Bronchial epithelial cell (primary cell): ENCODE data around the gene CNTN5. TPM values are rescaled to one million over a fixed set of nuclear protein-coding genes. Genes with fewer than 3 reads are reported as not detected.
A peak's percentile ranks its signal among the peaks of the same experiment; 100 is the strongest.

Experiments used
- DNase-seq: peaks from one replicate; pipeline ENCODE4 v3.0.0-alpha.2; 2010; ENCODE audit warnings: low read depth
- FAIRE-seq: peaks from 2 replicates; lab custom pipeline; 2011; peaks lifted over from hg19 to GRCh38; lab: Jason Lieb, UNC
- H3K27me3 ChIP-seq: 2 replicates; pipeline ENCODE4 v1.5.1; 2011; ENCODE audit warnings: low read length; ENCODE audit not compliant: control insufficient read depth, insufficient read depth
- H3K36me3 ChIP-seq: 2 replicates; pipeline ENCODE4 v1.5.1; 2011; ENCODE audit warnings: low read length; ENCODE audit not compliant: control insufficient read depth, insufficient read depth
- H3K4me3 ChIP-seq: 2 replicates; pipeline ENCODE4 v1.5.1; 2011; ENCODE audit warnings: mild to moderate bottlenecking, low read depth, low read length, control low read depth
- total RNA-seq: library from RNA; depleted of rRNA; stranded (reverse); fragments of >200 nt; gene quantifications from 2 replicates; pipeline ENCODE4 v1.2.1, GENCODE V29; 2014
- TF ChIP-seq, protein P1 (sequence below): IDR thresholded peaks from 2 replicates; pipeline ENCODE4 v1.5.1; 2011; ENCODE audit warnings: mild to moderate bottlenecking, moderate library complexity, low read length, control low read depth, inconsistent platforms; ENCODE audit not compliant: insufficient read depth, severe bottlenecking

CNTN5 gene
- total RNA-seq, 1 donor from 2014 or later: not detected

GRCh38 chr11:100296051-100296679 is 1275.4 kb downstream of the CNTN5 start:
- DNase-seq (no peak), FAIRE-seq (no peak)
- no peak overlapping the region for H3K4me3 ChIP-seq
- no peaks in the 10 kb centered on the region for H3K36me3 ChIP-seq
- TF ChIP-seq, protein P1, sequence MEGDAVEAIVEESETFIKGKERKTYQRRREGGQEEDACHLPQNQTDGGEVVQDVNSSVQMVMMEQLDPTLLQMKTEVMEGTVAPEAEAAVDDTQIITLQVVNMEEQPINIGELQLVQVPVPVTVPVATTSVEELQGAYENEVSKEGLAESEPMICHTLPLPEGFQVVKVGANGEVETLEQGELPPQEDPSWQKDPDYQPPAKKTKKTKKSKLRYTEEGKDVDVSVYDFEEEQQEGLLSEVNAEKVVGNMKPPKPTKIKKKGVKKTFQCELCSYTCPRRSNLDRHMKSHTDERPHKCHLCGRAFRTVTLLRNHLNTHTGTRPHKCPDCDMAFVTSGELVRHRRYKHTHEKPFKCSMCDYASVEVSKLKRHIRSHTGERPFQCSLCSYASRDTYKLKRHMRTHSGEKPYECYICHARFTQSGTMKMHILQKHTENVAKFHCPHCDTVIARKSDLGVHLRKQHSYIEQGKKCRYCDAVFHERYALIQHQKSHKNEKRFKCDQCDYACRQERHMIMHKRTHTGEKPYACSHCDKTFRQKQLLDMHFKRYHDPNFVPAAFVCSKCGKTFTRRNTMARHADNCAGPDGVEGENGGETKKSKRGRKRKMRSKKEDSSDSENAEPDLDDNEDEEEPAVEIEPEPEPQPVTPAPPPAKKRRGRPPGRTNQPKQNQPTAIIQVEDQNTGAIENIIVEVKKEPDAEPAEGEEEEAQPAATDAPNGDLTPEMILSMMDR: no peak
- no peaks in the 10 kb centered on the region for H3K27me3 ChIP-seq

DNA sequence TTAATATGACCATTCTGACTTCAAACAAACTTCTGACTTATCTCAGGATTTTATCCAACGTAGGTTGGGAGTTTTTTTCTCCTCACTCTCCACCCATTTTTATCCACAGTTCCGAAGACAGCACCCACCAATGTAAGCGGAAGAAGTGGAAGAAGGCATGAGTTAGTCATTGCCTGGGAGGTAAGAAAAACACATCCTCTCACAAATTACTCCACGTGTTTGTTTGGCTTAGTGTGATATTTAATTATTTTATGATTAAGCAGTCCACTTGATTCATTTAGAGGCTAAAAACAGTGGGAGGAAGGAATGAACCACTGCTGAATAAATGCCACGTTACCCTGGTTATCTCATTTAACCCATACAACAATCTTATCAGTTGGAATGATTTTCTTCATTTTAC is 1276.8 kb downstream of the CNTN5 start:
- DNase-seq (peak; percentile 28), FAIRE-seq (no peak)
- H3K27me3 ChIP-seq: no peaks in the 10 kb centered on the region
- TF ChIP-seq, protein P1: no peak
- H3K4me3 ChIP-seq: no peak overlapping the region
- no peaks in the 10 kb centered on the region for H3K36me3 ChIP-seq

DNA sequence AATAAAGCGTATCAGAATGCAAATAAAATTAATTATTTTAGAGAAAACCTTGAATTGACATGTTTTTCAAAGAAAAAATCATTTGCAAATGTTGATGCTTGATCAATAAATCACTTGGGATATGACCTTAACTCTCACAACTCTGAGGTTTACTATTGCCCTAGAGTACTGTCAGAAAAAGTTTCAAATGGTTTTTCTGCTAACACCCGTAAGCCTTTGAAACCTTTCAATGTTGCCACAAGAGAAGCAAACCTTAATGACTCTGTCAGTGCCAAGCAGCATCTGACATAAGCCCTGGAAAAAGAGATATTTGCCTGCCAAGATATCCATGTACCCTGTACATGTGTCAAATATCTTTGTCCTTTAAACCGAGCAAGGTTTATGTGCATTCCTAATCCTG is 1282.1 kb downstream of the CNTN5 start:
- Histone ChIP-seq H3K36me3 (no peaks in the 10 kb centered on the region), H3K4me3 (no peak overlapping the region), H3K27me3 (no peaks in the 10 kb centered on the region)
- TF ChIP-seq, protein P1: no peak
- no peak for DNase-seq
- FAIRE-seq: no peak

- H3K27me3 ChIP-seq: no peaks in the 10 kb centered on the region
- no peaks in the 10 kb centered on the region for H3K36me3 ChIP-seq
- DNase-seq (no peak), FAIRE-seq (no peak)
- no peak overlapping the region for H3K4me3 ChIP-seq
- TF ChIP-seq, protein P1: no peak
These were observed 1283.1 kb downstream of the CNTN5 start for GRCh38 chr11:100303897-100304296.

DNA sequence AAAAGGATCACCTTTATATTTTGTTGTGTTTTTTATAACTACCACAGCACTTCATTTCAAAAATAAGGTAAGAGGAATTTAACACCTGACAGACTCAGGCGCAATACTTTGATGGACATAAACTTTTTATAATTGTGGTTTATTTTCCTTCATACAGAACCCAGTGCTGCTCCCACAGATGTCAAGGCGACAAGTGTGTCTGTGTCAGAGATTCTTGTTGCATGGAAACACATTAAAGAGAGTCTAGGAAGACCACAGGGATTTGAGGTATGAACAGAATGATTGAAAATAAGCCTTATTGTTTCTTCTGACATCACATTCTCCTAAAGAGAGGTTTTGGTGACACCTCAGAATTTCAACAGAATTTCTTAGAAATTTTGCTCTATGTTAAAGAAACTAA is 1287.5 kb downstream of the CNTN5 start:
- no peak overlapping the region for H3K4me3 ChIP-seq
- H3K36me3 ChIP-seq: no peaks in the 10 kb centered on the region
- H3K27me3 ChIP-seq: no peaks in the 10 kb centered on the region
- FAIRE-seq (no peak), DNase-seq (no peak)
- TF ChIP-seq, protein P1: no peak

GRCh38 chr11:100315946-100316345 is 1295.2 kb downstream of the CNTN5 start:
- Histone ChIP-seq H3K36me3 (no peaks in the 10 kb centered on the region), H3K4me3 (no peak overlapping the region), H3K27me3 (no peaks in the 10 kb centered on the region)
- FAIRE-seq (no peak), DNase-seq (peak; percentile 30)
- TF ChIP-seq, protein P1: no peak
